Trophoblast cell (in vitro differentiated cells and primary cell): ENCODE data around the gene CIITA.

Experiments
- DNase-seq, 2 donors: peaks; one replicate each; pipeline ENCODE4 v3.0.0-alpha.2; 2016
- H2AFZ ChIP-seq: 2 replicates; pipeline ENCODE4 v1.6.1; 2013; ENCODE audit warnings: low read length, moderate library complexity, mild to moderate bottlenecking; ENCODE audit not compliant: insufficient read depth, poor library complexity
- H2AK5ac ChIP-seq: 2 replicates; pipeline ENCODE4 v1.6.1; 2013; ENCODE audit warnings: mild to moderate bottlenecking, low read length
- H2BK120ac ChIP-seq: 2 replicates; pipeline ENCODE4 v1.6.1; 2013; ENCODE audit warnings: low read length, mild to moderate bottlenecking, moderate library complexity; ENCODE audit not compliant: insufficient read depth, poor library complexity
- H2BK12ac ChIP-seq: 2 replicates; pipeline ENCODE4 v1.6.1; 2013; ENCODE audit warnings: mild to moderate bottlenecking, low read length, moderate library complexity
- H2BK5ac ChIP-seq: 2 replicates; pipeline ENCODE4 v1.6.1; 2013; ENCODE audit warnings: low read length, low read depth, moderate library complexity, mild to moderate bottlenecking; ENCODE audit not compliant: poor library complexity
- H3K14ac ChIP-seq: 2 replicates; pipeline ENCODE4 v1.6.1; 2013; ENCODE audit warnings: mild to moderate bottlenecking, low read length
- H3K18ac ChIP-seq: 2 replicates; pipeline ENCODE4 v1.6.1; 2013; ENCODE audit warnings: mild to moderate bottlenecking, low read length
- H3K23ac ChIP-seq: 2 replicates; pipeline ENCODE4 v1.6.1; 2013; ENCODE audit warnings: low read length
- H3K27ac ChIP-seq: 2 replicates; pipeline ENCODE4 v1.5.1; 2013; ENCODE audit warnings: low read depth, mild to moderate bottlenecking, inconsistent platforms, low read length, moderate library complexity
- H3K27me3 ChIP-seq: 2 replicates; pipeline ENCODE4 v1.6.1; 2013; ENCODE audit warnings: inconsistent platforms, mild to moderate bottlenecking, low read length, moderate library complexity; ENCODE audit not compliant: insufficient read depth
- H3K36me3 ChIP-seq, 2 experiments: 1 replicate in 1 of 2; 2 replicates in 1 of 2; pipeline ENCODE4 v1.6.1; 2013; ENCODE audit warnings: low read length in 2 of 2, mild to moderate bottlenecking in 2 of 2, moderate library complexity in 1 of 2; ENCODE audit not compliant: insufficient read depth in 2 of 2, control insufficient read depth in 1 of 2
- H3K4ac ChIP-seq: 2 replicates; pipeline ENCODE4 v1.6.1; 2013; ENCODE audit warnings: low read depth, mild to moderate bottlenecking, low read length, moderate library complexity
- H3K4me1 ChIP-seq, 2 experiments: 1 replicate in 1 of 2; 2 replicates in 1 of 2; pipeline ENCODE4 v1.6.1; 2013; ENCODE audit warnings: low read length in 2 of 2, mild to moderate bottlenecking in 2 of 2, moderate library complexity in 1 of 2; ENCODE audit not compliant: insufficient read depth in 2 of 2, control insufficient read depth in 1 of 2
- H3K4me2 ChIP-seq: 2 replicates; pipeline ENCODE4 v1.6.1; 2013; ENCODE audit warnings: inconsistent platforms, mild to moderate bottlenecking, low read length, moderate library complexity
- H3K4me3 ChIP-seq: 2 replicates; pipeline ENCODE4 v1.5.1; 2013; ENCODE audit warnings: mild to moderate bottlenecking, low read depth, low read length, inconsistent platforms
- H3K79me1 ChIP-seq: one replicate; pipeline ENCODE4 v1.6.1; 2013; ENCODE audit warnings: low read length
- H3K79me2 ChIP-seq: 2 replicates; pipeline ENCODE4 v1.6.1; 2013; ENCODE audit warnings: low read length, mild to moderate bottlenecking; ENCODE audit not compliant: control insufficient read depth, insufficient read depth, poor library complexity
- H3K9ac ChIP-seq: 2 replicates; pipeline ENCODE4 v1.6.1; 2013; ENCODE audit warnings: mild to moderate bottlenecking, low read length
- H3K9me3 ChIP-seq: 2 replicates; pipeline ENCODE4 v1.6.1; 2013; ENCODE audit warnings: low read depth, mild to moderate bottlenecking, control low read depth, inconsistent platforms, low read length; ENCODE audit not compliant: insufficient read depth
- H4K12ac ChIP-seq: 2 replicates; pipeline ENCODE4 v1.6.1; 2013; ENCODE audit warnings: low read depth, mild to moderate bottlenecking, low read length, moderate library complexity
- H4K8ac ChIP-seq: 2 replicates; pipeline ENCODE4 v1.6.1; 2013; ENCODE audit warnings: low read depth, mild to moderate bottlenecking, low read length, moderate library complexity
- H4K91ac ChIP-seq: one replicate; pipeline ENCODE4 v1.6.1; 2013; ENCODE audit warnings: low read depth, mild to moderate bottlenecking, low read length, moderate library complexity
- WGBS: extraction: QIAGEN DNeasy Blood & Tissue Kit; methylation state at CpG from one replicate; pipeline ENCODE4 v1.1.7; 2013; ENCODE audit warnings: missing lambda C conversion rate; ENCODE audit not compliant: insufficient read length, insufficient coverage; ENCODE audit errors: extremely low coverage; 5-methylcytosine and 5-hydroxymethylcytosine counted together

The CIITA gene

GRCh38 chr16:10933865-10934264 is 56.9 kb downstream of the CIITA start:
- Histone ChIP-seq H3K9ac (no peak overlapping the region), H3K36me3 (peaks cover 20 to 22% of the 10 kb centered on the region in 2 experiments), H3K23ac (no peak overlapping the region), H3K4me3 (no peak overlapping the region), H3K27ac (peak overlapping the region; percentile 72), H3K9me3 (peaks cover 2% of the 10 kb centered on the region), H4K12ac (no peak overlapping the region), H2AK5ac (no peak overlapping the region), H4K8ac (no peak overlapping the region), H3K27me3 (no peaks in the 10 kb centered on the region), H3K4ac (no peak overlapping the region), H3K4me1 (peaks cover 20 to 28% of the 10 kb centered on the region in 2 experiments), H3K18ac (no peak overlapping the region), H3K4me2 (no peak overlapping the region), H4K91ac (no peak overlapping the region), H3K79me1 (peaks cover 10% of the 10 kb centered on the region), H2AFZ (no peak overlapping the region), H3K79me2 (peaks cover 2% of the 10 kb centered on the region), H2BK120ac (no peak overlapping the region), H2BK5ac (no peak overlapping the region), H2BK12ac (no peak overlapping the region), H3K14ac (no peak overlapping the region)
- no peak for DNase-seq
- WGBS, result no CpG with 5 or more reads among the region's 8 CpGs

- Histone ChIP-seq H3K14ac (no peak overlapping the region), H2BK120ac (no peak overlapping the region), H3K9me3 (peaks cover 2% of the 10 kb centered on the region), H3K27ac (no peak overlapping the region), H2BK5ac (no peak overlapping the region), H3K4me2 (no peak overlapping the region), H4K8ac (no peak overlapping the region), H3K23ac (no peak overlapping the region), H2AFZ (no peak overlapping the region), H3K79me2 (peaks cover 2% of the 10 kb centered on the region), H2BK12ac (no peak overlapping the region), H3K4me1 (peaks cover 20 to 33% of the 10 kb centered on the region in 2 experiments), H3K27me3 (no peaks in the 10 kb centered on the region), H4K12ac (no peak overlapping the region), H3K9ac (no peak overlapping the region), H3K79me1 (peaks cover 10% of the 10 kb centered on the region), H3K4ac (no peak overlapping the region), H3K18ac (no peak overlapping the region), H3K36me3 (peaks cover 14 to 16% of the 10 kb centered on the region in 2 experiments), H4K91ac (no peak overlapping the region), H3K4me3 (no peak overlapping the region), H2AK5ac (no peak overlapping the region)
- WGBS, result no CpG with 5 or more reads among the region's 13 CpGs
- no peak for DNase-seq
Observed at GRCh38 chr16:10934325-10935107, 57.5 kb downstream of the CIITA start.

GRCh38 chr16:10935226-10935915 is 58.4 kb downstream of the CIITA start:
- H3K4me3 ChIP-seq, result no peak overlapping the region
- WGBS, result no CpG with 5 or more reads among the region's 7 CpGs
- H2AFZ ChIP-seq, result no peak overlapping the region

GRCh38 chr16:10936272-10936984 is 59.4 kb downstream of the CIITA start:
- H3K79me1 ChIP-seq, result peaks cover 11% of the 10 kb centered on the region
- no peak for DNase-seq
- H3K9me3 ChIP-seq, result peaks cover 2% of the 10 kb centered on the region
- H3K14ac ChIP-seq, result no peak overlapping the region
- H3K27me3 ChIP-seq, result no peaks in the 10 kb centered on the region
- no peak overlapping the region for H3K18ac ChIP-seq
- H3K27ac ChIP-seq, result no peak overlapping the region
- no peak overlapping the region for H2BK12ac ChIP-seq
- no peak overlapping the region for H4K12ac ChIP-seq
- no peak overlapping the region for H3K4ac ChIP-seq
- H3K36me3 ChIP-seq, result peaks cover 11% of the 10 kb centered on the region in 2 experiments
- no peak overlapping the region for H2AK5ac ChIP-seq
- H3K79me2 ChIP-seq, result peaks cover 12% of the 10 kb centered on the region
- WGBS, result no CpG with 5 or more reads among the region's 8 CpGs
- H3K23ac ChIP-seq, result no peak overlapping the region
- H2BK5ac ChIP-seq, result no peak overlapping the region
- no peak overlapping the region for H2BK120ac ChIP-seq
- H2AFZ ChIP-seq, result no peak overlapping the region
- H4K91ac ChIP-seq, result no peak overlapping the region
- no peak overlapping the region for H4K8ac ChIP-seq
- no peak overlapping the region for H3K4me3 ChIP-seq
- no peak overlapping the region for H3K9ac ChIP-seq
- H3K4me2 ChIP-seq, result no peak overlapping the region
- H3K4me1 ChIP-seq, result peaks cover 30 to 51% of the 10 kb centered on the region in 2 experiments

More at GRCh38 chr16:10935226-10935915, 58.4 kb downstream of the CIITA start:
- H3K4ac ChIP-seq, result no peak overlapping the region
- H3K18ac ChIP-seq, result no peak overlapping the region
- no peak overlapping the region for H4K91ac ChIP-seq
- H2BK5ac ChIP-seq, result no peak overlapping the region
- H3K23ac ChIP-seq, result no peak overlapping the region
- H3K79me1 ChIP-seq, result peaks cover 10% of the 10 kb centered on the region
- H3K14ac ChIP-seq, result no peak overlapping the region
- DNase-seq, result no peak
- no peak overlapping the region for H4K12ac ChIP-seq
- no peak overlapping the region for H3K27ac ChIP-seq
- H3K79me2 ChIP-seq, result peaks cover 4% of the 10 kb centered on the region
- H2BK120ac ChIP-seq, result no peak overlapping the region
- peaks cover 14% of the 10 kb centered on the region in 2 experiments for H3K36me3 ChIP-seq
- H3K4me1 ChIP-seq, result peaks cover 22 to 40% of the 10 kb centered on the region in 2 experiments
- H3K4me2 ChIP-seq, result no peak overlapping the region
- no peak overlapping the region for H2BK12ac ChIP-seq
- no peak overlapping the region for H3K9ac ChIP-seq
- H3K9me3 ChIP-seq, result peaks cover 2% of the 10 kb centered on the region
- H3K27me3 ChIP-seq, result no peaks in the 10 kb centered on the region
- H2AK5ac ChIP-seq, result no peak overlapping the region
- H4K8ac ChIP-seq, result no peak overlapping the region
